Sigmoid colon (tissue), 4 donors: Measurements from ENCODE around the gene IFT25.

Experiments
- POLR2AphosphoS5 ChIP-seq, 4 donors: sonication (generic); formaldehyde crosslinking; IDR thresholded peaks; one replicate each; pipeline ENCODE4 v1.6.1; 2017; ENCODE audit warnings: antibody characterized with exemption in 4 of 4
- TF ChIP-seq, protein P1 (sequence below), 4 experiments: fragments of 450-650 bp in 3 of 4; fragments of 200-600 bp in 1 of 4; IDR thresholded peaks; one replicate each; pipeline ENCODE4 v1.5.1; 2016 to 2019; ENCODE audit warnings: antibody characterized with exemption in 4 of 4, mild to moderate bottlenecking in 3 of 4, moderate library complexity in 2 of 4

- TF ChIP-seq, protein P1, sequence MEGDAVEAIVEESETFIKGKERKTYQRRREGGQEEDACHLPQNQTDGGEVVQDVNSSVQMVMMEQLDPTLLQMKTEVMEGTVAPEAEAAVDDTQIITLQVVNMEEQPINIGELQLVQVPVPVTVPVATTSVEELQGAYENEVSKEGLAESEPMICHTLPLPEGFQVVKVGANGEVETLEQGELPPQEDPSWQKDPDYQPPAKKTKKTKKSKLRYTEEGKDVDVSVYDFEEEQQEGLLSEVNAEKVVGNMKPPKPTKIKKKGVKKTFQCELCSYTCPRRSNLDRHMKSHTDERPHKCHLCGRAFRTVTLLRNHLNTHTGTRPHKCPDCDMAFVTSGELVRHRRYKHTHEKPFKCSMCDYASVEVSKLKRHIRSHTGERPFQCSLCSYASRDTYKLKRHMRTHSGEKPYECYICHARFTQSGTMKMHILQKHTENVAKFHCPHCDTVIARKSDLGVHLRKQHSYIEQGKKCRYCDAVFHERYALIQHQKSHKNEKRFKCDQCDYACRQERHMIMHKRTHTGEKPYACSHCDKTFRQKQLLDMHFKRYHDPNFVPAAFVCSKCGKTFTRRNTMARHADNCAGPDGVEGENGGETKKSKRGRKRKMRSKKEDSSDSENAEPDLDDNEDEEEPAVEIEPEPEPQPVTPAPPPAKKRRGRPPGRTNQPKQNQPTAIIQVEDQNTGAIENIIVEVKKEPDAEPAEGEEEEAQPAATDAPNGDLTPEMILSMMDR (IDR thresholded peaks at IDR 0.05): no peak
- TF ChIP-seq POLR2AphosphoS5 (IDR thresholded peaks at IDR 0.05): no peak
Measured at GRCh38 chr1:53891678-53892077, 53.8 kb downstream of the IFT25 start.
